ENCODE measurements around the gene GFOD1.

Gene GFOD1

GRCh38 chr6:13487122-13488014, at the start of gene GFOD1:
GFOD1 (minus strand) TSS chr6:13487600; CDS start chr6:13486890, 710 bp downstream.
- in situ Hi-C loops (cut with MboI; ENCODE audit: low sequenced_read_pairs): no loop called here

- in situ Hi-C loops (cut with MboI; ENCODE audit: low sequenced_read_pairs): no loop called here
Observed at GRCh38 chr6:13536796-13537526, 49.6 kb upstream of the GFOD1 start.

- in situ Hi-C loops (cut with MboI; ENCODE audit: low sequenced_read_pairs): no loop called here
Observed at GRCh38 chr6:13535306-13535705, 47.9 kb upstream of the GFOD1 start.

GRCh38 chr6:13534536-13534935, 47.1 kb upstream of the GFOD1 start:
- in situ Hi-C loops (cut with MboI; ENCODE audit: low sequenced_read_pairs): no loop called here

- in situ Hi-C loops (cut with MboI; ENCODE audit: low sequenced_read_pairs): no loop called here
Observed at GRCh38 chr6:13531956-13532355, 44.6 kb upstream of the GFOD1 start.

GRCh38 chr6:13528777-13529343, 41.5 kb upstream of the GFOD1 start:
- in situ Hi-C loops (cut with MboI; ENCODE audit: low sequenced_read_pairs): no loop called here

GRCh38 chr6:13528232-13528631, 40.8 kb upstream of the GFOD1 start:
- in situ Hi-C loops (cut with MboI; ENCODE audit: low sequenced_read_pairs): no loop called here

GRCh38 chr6:13527671-13528056, 40.3 kb upstream of the GFOD1 start:
- in situ Hi-C loops (cut with MboI; ENCODE audit: low sequenced_read_pairs): no loop called here

- in situ Hi-C loops (cut with MboI; ENCODE audit: low sequenced_read_pairs): no loop called here
Observed at GRCh38 chr6:13526727-13527670, 39.6 kb upstream of the GFOD1 start.

GRCh38 chr6:13526357-13526726, 38.9 kb upstream of the GFOD1 start:
- in situ Hi-C loops (cut with MboI; ENCODE audit: low sequenced_read_pairs): no loop called here

GRCh38 chr6:13524801-13525508, 37.6 kb upstream of the GFOD1 start:
- in situ Hi-C loops (cut with MboI; ENCODE audit: low sequenced_read_pairs): no loop called here

- in situ Hi-C loops (cut with MboI; ENCODE audit: low sequenced_read_pairs): no loop called here
Observed at GRCh38 chr6:13523826-13524622, 36.6 kb upstream of the GFOD1 start.

- in situ Hi-C loops (cut with MboI; ENCODE audit: low sequenced_read_pairs): no loop called here
Observed at GRCh38 chr6:13522656-13523055, 35.3 kb upstream of the GFOD1 start.

- in situ Hi-C loops (cut with MboI; ENCODE audit: low sequenced_read_pairs): no loop called here
Observed at GRCh38 chr6:13519839-13520238, 32.4 kb upstream of the GFOD1 start.

- in situ Hi-C loops (cut with MboI; ENCODE audit: low sequenced_read_pairs): no loop called here
Observed at GRCh38 chr6:13517116-13517515, 29.7 kb upstream of the GFOD1 start.

- in situ Hi-C loops (cut with MboI; ENCODE audit: low sequenced_read_pairs): no loop called here
Observed at GRCh38 chr6:13515912-13516311, 28.5 kb upstream of the GFOD1 start.

GRCh38 chr6:13513626-13514502, 26.5 kb upstream of the GFOD1 start:
- in situ Hi-C loops (cut with MboI; ENCODE audit: low sequenced_read_pairs): no loop called here

GRCh38 chr6:13512900-13513299, 25.5 kb upstream of the GFOD1 start:
- in situ Hi-C loops (cut with MboI; ENCODE audit: low sequenced_read_pairs): no loop called here
